K562 (cell line): Measurements from ENCODE around the gene NDUFB3. TPM values are rescaled to one million over a fixed set of nuclear protein-coding genes. Genes with fewer than 3 reads are reported as not detected.

Source experiments
- ATAC-seq: fragments of 200-7000 bp; cut with Tn5 transposase; 3 replicates; pipeline ENCODE4 v1.9.1; 2020; ENCODE audit warnings: moderate library complexity
- BruUV-seq: library from RNA; stranded (reverse); fragments of 400-500 nt; replicated peaks from 2 replicates; lab custom pipeline; 2021; lab: Mats Ljungman, UMichigan
- CTCF ChIA-PET: fragments of 300-600 bp; formaldehyde crosslinking; extraction: SDS; loops from one replicate; lab custom pipeline; 2021; ENCODE audit warnings: low intra/inter-chr PET ratio; lab: Yijun Ruan, JAX
- POLR2A ChIA-PET: fragments of 300-600, 350-650 bp; sonication (Branson Sonifier 250); formaldehyde crosslinking; extraction: SDS; loops from one replicate; lab custom pipeline; 2021; ENCODE audit warnings: antibody characterized with exemption, inconsistent platforms; lab: Yijun Ruan, JAX
- DNase-seq, 4 experiments: peaks; one replicate each; pipeline versions ENCODE4 v3.0.0 to v3.0.0-alpha.2; 2011 to 2018; ENCODE audit warnings: low spot score in 3 of 4, mixed read lengths in 3 of 4; ENCODE audit errors: extremely low read depth in 1 of 4
- FAIRE-seq: peaks from 2 replicates; lab custom pipeline; 2011; peaks lifted over from hg19 to GRCh38; lab: Jason Lieb, UNC
- H2AFZ ChIP-seq: 2 replicates; pipeline ENCODE4 v1.6.0; 2011; ENCODE audit warnings: low read depth, low read length, control low read depth, inconsistent platforms
- H3K27ac ChIP-seq: fragments of 200-600 bp; 3 replicates; pipeline ENCODE4 v1.8.0; 2011; ENCODE audit warnings: low read depth, mild to moderate bottlenecking, control low read depth, inconsistent platforms, low read length, moderate library complexity, mixed read lengths; ENCODE audit errors: extremely low read depth
- H3K27me3 ChIP-seq, 2 experiments: fragments of 300-600 bp in 1 of 2; 2 replicates in 1 of 2; 3 replicates in 1 of 2; pipeline versions ENCODE4 v1.6.0 to v1.8.0; 2011; ENCODE audit warnings: inconsistent platforms in 2 of 2, low read length in 2 of 2, mild to moderate bottlenecking in 1 of 2, mixed read lengths in 1 of 2, moderate library complexity in 1 of 2; ENCODE audit not compliant: control insufficient read depth in 2 of 2, insufficient read depth in 2 of 2
- H3K36me3 ChIP-seq: fragments of 300-600 bp; 3 replicates; pipeline ENCODE4 v1.8.0; 2011; ENCODE audit warnings: mild to moderate bottlenecking, low read length, inconsistent platforms; ENCODE audit not compliant: control insufficient read depth, insufficient read depth
- H3K4me1 ChIP-seq, 2 experiments: fragments of 200-600 bp in 1 of 2; replicated peaks in 1 of 2; 2 replicates in 1 of 2; 3 replicates in 1 of 2; pipeline versions ENCODE4 v1.5.1 to v1.8.0; 2011; ENCODE audit warnings: inconsistent platforms in 2 of 2, low read length in 2 of 2, mild to moderate bottlenecking in 1 of 2, mixed read lengths in 1 of 2, moderate library complexity in 1 of 2; ENCODE audit not compliant: control insufficient read depth in 2 of 2, insufficient read depth in 2 of 2
- H3K4me2 ChIP-seq: 2 replicates; pipeline ENCODE4 v1.6.1; 2011; ENCODE audit warnings: low read length, control low read depth, inconsistent platforms, mixed read lengths; ENCODE audit not compliant: insufficient read depth
- H3K4me3 ChIP-seq: fragments of 200-600 bp; sonication (generic), shearing (Covaris generic); 2 replicates; pipeline ENCODE4 v1.5.1; 2016; ENCODE audit warnings: control low read depth, inconsistent platforms
- H3K79me2 ChIP-seq: fragments of 200-600 bp; 3 replicates; pipeline ENCODE4 v1.8.0; 2011; ENCODE audit warnings: low read length, inconsistent platforms; ENCODE audit not compliant: control insufficient read depth, insufficient read depth
- H3K9ac ChIP-seq, 2 experiments: 2 replicates each; pipeline versions ENCODE4 v1.6.0 to v1.6.1; 2011; ENCODE audit warnings: low read depth in 2 of 2, low read length in 2 of 2, control low read depth in 1 of 2, inconsistent platforms in 1 of 2, mild to moderate bottlenecking in 1 of 2, mixed read lengths in 1 of 2; ENCODE audit not compliant: insufficient read depth in 1 of 2
- H3K9me1 ChIP-seq: one replicate; pipeline ENCODE4 v1.6.0; 2011; ENCODE audit warnings: inconsistent platforms, mild to moderate bottlenecking, low read length, moderate library complexity; ENCODE audit not compliant: control insufficient read depth, insufficient read depth
- H3K9me3 ChIP-seq: replicated peaks from 2 replicates; pipeline ENCODE4 v1.5.1; 2011; ENCODE audit warnings: low read depth, low read length, inconsistent platforms; ENCODE audit not compliant: control insufficient read depth, insufficient read depth
- H4K20me1 ChIP-seq: replicated peaks from 2 replicates; pipeline ENCODE4 v1.6.1; 2011; ENCODE audit warnings: low read length, inconsistent platforms, mixed read lengths; ENCODE audit not compliant: control insufficient read depth, insufficient read depth
- DDX20 ChIP-seq: fragments of 450-650 bp; IDR thresholded peaks from 2 replicates; pipeline ENCODE4 v1.6.1; 2016; ENCODE audit warnings: missing genetic modification characterization, low read depth, mild to moderate bottlenecking, missing compliant biosample characterization, moderate library complexity
- FOXP1 ChIP-seq: sonication (generic); formaldehyde crosslinking; IDR thresholded peaks from 2 replicates; pipeline ENCODE4 v1.8.0; 2022; ENCODE audit warnings: mild to moderate bottlenecking, missing genetic modification reagents
- KHSRP ChIP-seq: fragments of 450-650 bp; IDR thresholded peaks from 2 replicates; pipeline ENCODE4 v1.6.1; 2017
- MEF2A ChIP-seq: IDR thresholded peaks from 2 replicates; pipeline ENCODE4 v1.6.1; 2011; ENCODE audit warnings: low read depth, mild to moderate bottlenecking, low read length, moderate library complexity; ENCODE audit not compliant: control insufficient read depth
- MEF2D ChIP-seq: conservative IDR thresholded peaks from 2 replicates; pipeline ENCODE4 v1.6.1; 2016; ENCODE audit warnings: low read depth, missing genetic modification characterization, missing compliant biosample characterization
- SPI1 ChIP-seq: IDR thresholded peaks from 2 replicates; pipeline ENCODE4 v1.6.1; 2011; ENCODE audit warnings: low read depth, low read length, control low read depth, borderline replicate concordance
- TAF15 ChIP-seq: fragments of 200-400 bp; formaldehyde crosslinking; IDR thresholded peaks from 2 replicates; pipeline ENCODE4 v1.6.1; 2017; ENCODE audit warnings: mild to moderate bottlenecking, low read depth, low read length, moderate library complexity
- ZNF384 ChIP-seq: IDR thresholded peaks from 2 replicates; pipeline ENCODE4 v1.6.1; 2012; ENCODE audit warnings: low read depth, low read length, improper control_type of control experiment
- ZNF668 ChIP-seq: fragments of 250-450 bp; sonication (Bioruptor Pico); IDR thresholded peaks from 2 replicates; pipeline ENCODE4 v1.8.0; 2022; ENCODE audit warnings: mild to moderate bottlenecking, inconsistent platforms
- ZNF764 ChIP-seq: fragments of 250-450 bp; sonication (Bioruptor Pico); IDR thresholded peaks from 2 replicates; pipeline ENCODE4 v1.4.0; 2020; ENCODE audit warnings: low read depth, mild to moderate bottlenecking, moderate library complexity
- ZNF778 ChIP-seq: fragments of 450-650 bp; formaldehyde crosslinking; IDR thresholded peaks from 2 replicates; pipeline ENCODE4 v1.4.0; 2020; ENCODE audit warnings: mild to moderate bottlenecking, moderate library complexity
- WGBS: fragments of 100-300 bp; shearing (Covaris generic); methylation state at CpG from one replicate; pipeline ENCODE4 v1.1.6; 2016; ENCODE audit warnings: low coverage, mixed read lengths; ENCODE audit not compliant: insufficient coverage; ENCODE audit errors: missing lambda C conversion rate; 5-methylcytosine and 5-hydroxymethylcytosine counted together
- in situ Hi-C: fragments of 300-500 bp; cut with MboI; formaldehyde crosslinking; loops from 4 replicates; pipeline ENCODE4 v1.15.0; 2018; ENCODE audit warnings: inconsistent platforms, mixed read lengths
- intact Hi-C: fragments of 100-400 bp; cut with micrococcal nuclease; formaldehyde crosslinking; loops from 2 replicates; pipeline ENCODE4 v1.14.2; 2022
- polyA plus RNA-seq, 8 experiments: library from polyadenylated mRNA; depleted of rRNA in 4 of 8; stranded (reverse) in 5 of 8; unstranded in 3 of 8; fragments of >200 nt; fragmentation: Nextera tagmentation in 2 of 8; fragmentation: Illumina TruSeq in 1 of 8; extraction: Ambion mirVana in 2 of 8; extraction: Trizol in 1 of 8; gene quantifications; 2 replicates each; pipeline versions ENCODE4 v1.2.1 to v1.2.3, GENCODE V29; 2011 to 2014; ENCODE audit warnings: inconsistent platforms in 1 of 8, missing spikeins in 1 of 8
- total RNA-seq, 7 experiments: library from RNA; depleted of rRNA in 6 of 7; stranded (reverse); fragments of >200 nt in 6 of 7; fragmentation: Illumina TruSeq in 2 of 7; extraction: Trizol in 2 of 7; gene quantifications; 2 replicates each; pipeline versions ENCODE4 v1.2.1 to v1.2.3, GENCODE V29; 2011 to 2021; ENCODE audit warnings: low replicate concordance in 1 of 7
- TF ChIP-seq, protein P1 (sequence below): IDR thresholded peaks from 2 replicates; pipeline ENCODE4 v1.6.1; 2011; ENCODE audit not compliant: insufficient read length; ENCODE audit errors: extremely low read depth
- TF ChIP-seq, protein P2 (sequence below): fragments of 250-450 bp; sonication (Bioruptor Pico); IDR thresholded peaks from 2 replicates; pipeline ENCODE4 v1.4.0; 2020; ENCODE audit warnings: mild to moderate bottlenecking, moderate library complexity
- TF ChIP-seq, protein P3 (sequence below): IDR thresholded peaks from 2 replicates; pipeline ENCODE4 v1.6.1; 2016; ENCODE audit warnings: missing genetic modification characterization, missing compliant biosample characterization

The NDUFB3 gene
- total and polyA plus RNA-seq, 9 of the 15 experiments (the other 6 are each of a cell fraction or from before 2014, with no cell fraction given) = 126 to 786 (median 156) TPM

DNA sequence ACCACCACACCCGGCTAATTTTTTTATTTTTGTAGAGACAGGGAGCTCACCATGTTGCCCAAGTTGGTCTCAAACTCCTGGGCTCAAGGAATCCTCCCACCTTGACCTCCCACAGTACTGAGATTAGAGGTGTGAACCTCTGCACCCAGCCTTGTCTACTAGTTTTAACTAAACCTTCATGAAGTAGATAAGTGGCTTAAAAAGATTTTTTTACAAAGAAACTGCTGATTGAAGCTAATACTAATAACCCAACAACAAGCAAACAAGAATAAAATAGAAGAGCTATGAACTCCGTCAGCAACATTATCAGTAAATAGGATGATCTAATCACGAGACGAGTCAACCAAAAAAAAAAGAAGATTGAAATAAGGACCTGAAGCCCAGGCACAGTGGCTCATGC lies 18.8 kb downstream of the NDUFB3 start:
- intact Hi-C loops = no loop called here
- H4K20me1 ChIP-seq = no peaks in the 10 kb centered on the region
- ChIA-PET POLR2A (interaction anchor here (1.1 kb wide), 1 partner anchor 25 kb away, joined by 3 read pairs; no protein-coding TSS in a partner anchor), CTCF (no interaction called here)
- FAIRE-seq (no peak), DNase-seq (no peak), ATAC-seq (no peak)
- no peak overlapping the region for H3K4me3 ChIP-seq
- H3K4me2 ChIP-seq = no peak overlapping the region
- 61% methylated on average over 2 of the region's 4 CpGs for WGBS
- H3K79me2 ChIP-seq = no peaks in the 10 kb centered on the region
- in situ Hi-C loops = no loop called here
- no peaks in the 10 kb centered on the region for H3K9me3 ChIP-seq
- H3K27ac ChIP-seq = no peak overlapping the region
- no peaks in the 10 kb centered on the region for H3K27me3 ChIP-seq
- no TSS peak for BruUV-seq
- no peaks in the 10 kb centered on the region for H3K4me1 ChIP-seq
- H3K9me1 ChIP-seq = no peaks in the 10 kb centered on the region
- peaks cover 8% of the 10 kb centered on the region; the same call in 1 of the 3 replicates for H3K36me3 ChIP-seq
- no peak overlapping the region for H3K9ac ChIP-seq
- H2AFZ ChIP-seq = no peak overlapping the region
- no peak for TF ChIP-seq ZNF764 (CRISPR knock-in tag)
- no peak for TF ChIP-seq MEF2A
- no peak for TF ChIP-seq ZNF778 (CRISPR knock-in tag)
- TF ChIP-seq DDX20 (tag) = no peak
- no peak for TF ChIP-seq ZNF384
- TF ChIP-seq, protein P1, sequence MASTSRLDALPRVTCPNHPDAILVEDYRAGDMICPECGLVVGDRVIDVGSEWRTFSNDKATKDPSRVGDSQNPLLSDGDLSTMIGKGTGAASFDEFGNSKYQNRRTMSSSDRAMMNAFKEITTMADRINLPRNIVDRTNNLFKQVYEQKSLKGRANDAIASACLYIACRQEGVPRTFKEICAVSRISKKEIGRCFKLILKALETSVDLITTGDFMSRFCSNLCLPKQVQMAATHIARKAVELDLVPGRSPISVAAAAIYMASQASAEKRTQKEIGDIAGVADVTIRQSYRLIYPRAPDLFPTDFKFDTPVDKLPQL = no peak
- no peak for TF ChIP-seq TAF15
- no peak for TF ChIP-seq SPI1
- no peak for TF ChIP-seq MEF2D (tag)
- TF ChIP-seq ZNF668 (CRISPR knock-in tag) = no peak
- no peak for TF ChIP-seq FOXP1
- TF ChIP-seq, protein P2, sequence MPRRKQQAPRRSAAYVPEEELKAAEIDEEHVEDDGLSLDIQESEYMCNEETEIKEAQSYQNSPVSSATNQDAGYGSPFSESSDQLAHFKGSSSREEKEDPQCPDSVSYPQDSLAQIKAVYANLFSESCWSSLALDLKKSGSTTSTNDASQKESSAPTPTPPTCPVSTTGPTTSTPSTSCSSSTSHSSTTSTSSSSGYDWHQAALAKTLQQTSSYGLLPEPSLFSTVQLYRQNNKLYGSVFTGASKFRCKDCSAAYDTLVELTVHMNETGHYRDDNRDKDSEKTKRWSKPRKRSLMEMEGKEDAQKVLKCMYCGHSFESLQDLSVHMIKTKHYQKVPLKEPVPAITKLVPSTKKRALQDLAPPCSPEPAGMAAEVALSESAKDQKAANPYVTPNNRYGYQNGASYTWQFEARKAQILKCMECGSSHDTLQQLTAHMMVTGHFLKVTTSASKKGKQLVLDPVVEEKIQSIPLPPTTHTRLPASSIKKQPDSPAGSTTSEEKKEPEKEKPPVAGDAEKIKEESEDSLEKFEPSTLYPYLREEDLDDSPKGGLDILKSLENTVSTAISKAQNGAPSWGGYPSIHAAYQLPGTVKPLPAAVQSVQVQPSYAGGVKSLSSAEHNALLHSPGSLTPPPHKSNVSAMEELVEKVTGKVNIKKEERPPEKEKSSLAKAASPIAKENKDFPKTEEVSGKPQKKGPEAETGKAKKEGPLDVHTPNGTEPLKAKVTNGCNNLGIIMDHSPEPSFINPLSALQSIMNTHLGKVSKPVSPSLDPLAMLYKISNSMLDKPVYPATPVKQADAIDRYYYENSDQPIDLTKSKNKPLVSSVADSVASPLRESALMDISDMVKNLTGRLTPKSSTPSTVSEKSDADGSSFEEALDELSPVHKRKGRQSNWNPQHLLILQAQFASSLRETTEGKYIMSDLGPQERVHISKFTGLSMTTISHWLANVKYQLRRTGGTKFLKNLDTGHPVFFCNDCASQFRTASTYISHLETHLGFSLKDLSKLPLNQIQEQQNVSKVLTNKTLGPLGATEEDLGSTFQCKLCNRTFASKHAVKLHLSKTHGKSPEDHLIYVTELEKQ (CRISPR knock-in tag) = no peak
- TF ChIP-seq, protein P3, sequence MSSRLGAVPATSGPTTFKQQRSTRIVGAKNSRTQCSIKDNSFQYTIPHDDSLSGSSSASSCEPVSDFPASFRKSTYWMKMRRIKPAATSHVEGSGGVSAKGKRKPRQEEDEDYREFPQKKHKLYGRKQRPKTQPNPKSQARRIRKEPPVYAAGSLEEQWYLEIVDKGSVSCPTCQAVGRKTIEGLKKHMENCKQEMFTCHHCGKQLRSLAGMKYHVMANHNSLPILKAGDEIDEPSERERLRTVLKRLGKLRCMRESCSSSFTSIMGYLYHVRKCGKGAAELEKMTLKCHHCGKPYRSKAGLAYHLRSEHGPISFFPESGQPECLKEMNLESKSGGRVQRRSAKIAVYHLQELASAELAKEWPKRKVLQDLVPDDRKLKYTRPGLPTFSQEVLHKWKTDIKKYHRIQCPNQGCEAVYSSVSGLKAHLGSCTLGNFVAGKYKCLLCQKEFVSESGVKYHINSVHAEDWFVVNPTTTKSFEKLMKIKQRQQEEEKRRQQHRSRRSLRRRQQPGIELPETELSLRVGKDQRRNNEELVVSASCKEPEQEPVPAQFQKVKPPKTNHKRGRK (tag) = no peak
- no peak for TF ChIP-seq KHSRP
